GM21619 (cell line): Measurements from ENCODE around the gene TGM1.
"Not testable (repeated sequence)": the region's sequence is repeated elsewhere in the genome, so short reads cannot be mapped to it uniquely, and the experiment has no call there.

ENCODE experiments used
- ATAC-seq: cut with Tn5 transposase; IDR thresholded peaks from one replicate; pipeline ENCODE4 v1.9.1; 2021; ENCODE audit not compliant: unreplicated experiment

TGM1 gene

GRCh38 chr14:24234095-24235005, 28.6 kb downstream of the TGM1 start:
- ATAC-seq: no peak

GRCh38 chr14:24233538-24233866, 29.5 kb downstream of the TGM1 start:
- no peak for ATAC-seq

- ATAC-seq: peak; percentile 58
Measured at GRCh38 chr14:24232645-24233537, 30.1 kb downstream of the TGM1 start, which contains the start of gene GMPR2. TSS of gene GMPR2 (plus strand) at chr14:24232929. CDS start at chr14:24233254, 325 bp downstream.

- peak; percentile 74 for ATAC-seq
Measured at GRCh38 chr14:24232121-24232644, 30.8 kb downstream of the TGM1 start, which contains the start of gene NEDD8. TSS of gene NEDD8 (minus strand) at chr14:24232367. CDS start at chr14:24232267, 100 bp downstream.

GRCh38 chr14:24231263-24232120, 31.5 kb downstream of the TGM1 start:
- peak; percentile 16 for ATAC-seq

- no peak for ATAC-seq
Measured at GRCh38 chr14:24228902-24229301, 34.1 kb downstream of the TGM1 start.

- ATAC-seq: no peak
Measured at GRCh38 chr14:24226473-24226872, 36.5 kb downstream of the TGM1 start.

GRCh38 chr14:24224618-24225071, 38.3 kb downstream of the TGM1 start:
- ATAC-seq: no peak

- ATAC-seq: not testable (repeated sequence)
Measured at GRCh38 chr14:24222987-24223386, 40.0 kb downstream of the TGM1 start.

GRCh38 chr14:24219521-24219920, 43.5 kb downstream of the TGM1 start:
- no peak for ATAC-seq

- no peak for ATAC-seq
Measured at GRCh38 chr14:24219080-24219479, 43.9 kb downstream of the TGM1 start.

- ATAC-seq: not testable (repeated sequence)
Measured at GRCh38 chr14:24216876-24217275, 46.1 kb downstream of the TGM1 start.

GRCh38 chr14:24216345-24216699, 46.7 kb downstream of the TGM1 start:
- no peak for ATAC-seq

GRCh38 chr14:24215495-24216344, 47.3 kb downstream of the TGM1 start, which contains the start of gene MDP1:
TSS of gene MDP1 (minus strand) at chr14:24216066. CDS start at chr14:24215955, 111 bp downstream.
- ATAC-seq: peak; percentile 60

GRCh38 chr14:24213866-24214662, 48.9 kb downstream of the TGM1 start:
- ATAC-seq: no peak

- peak; percentile 77 for ATAC-seq
Measured at GRCh38 chr14:24212924-24213865, 49.8 kb downstream of the TGM1 start, which contains the start of gene CHMP4A. TSS of gene CHMP4A (minus strand) at chr14:24213488. CDS start at chr14:24213439, 49 bp downstream.

GRCh38 chr14:24211311-24211710, 51.7 kb downstream of the TGM1 start:
- ATAC-seq: no peak
